AG09319 (cell line): ENCODE data around the gene BAG3.

Source experiments
- DNase-seq: peaks from one replicate; pipeline ENCODE4 v3.0.0-alpha.2; 2010; ENCODE audit warnings: low read depth; ENCODE audit errors: extremely low read depth
- TF ChIP-seq, protein P1 (sequence below): IDR thresholded peaks from 2 replicates; pipeline ENCODE4 v1.5.1; 2011; ENCODE audit warnings: low read depth, mild to moderate bottlenecking, inconsistent platforms, low read length, moderate library complexity

Gene BAG3

GRCh38 chr10:119667562-119668328 lies 16.6 kb downstream of the BAG3 start:
- DNase-seq: peak; percentile 92
- TF ChIP-seq, protein P1, sequence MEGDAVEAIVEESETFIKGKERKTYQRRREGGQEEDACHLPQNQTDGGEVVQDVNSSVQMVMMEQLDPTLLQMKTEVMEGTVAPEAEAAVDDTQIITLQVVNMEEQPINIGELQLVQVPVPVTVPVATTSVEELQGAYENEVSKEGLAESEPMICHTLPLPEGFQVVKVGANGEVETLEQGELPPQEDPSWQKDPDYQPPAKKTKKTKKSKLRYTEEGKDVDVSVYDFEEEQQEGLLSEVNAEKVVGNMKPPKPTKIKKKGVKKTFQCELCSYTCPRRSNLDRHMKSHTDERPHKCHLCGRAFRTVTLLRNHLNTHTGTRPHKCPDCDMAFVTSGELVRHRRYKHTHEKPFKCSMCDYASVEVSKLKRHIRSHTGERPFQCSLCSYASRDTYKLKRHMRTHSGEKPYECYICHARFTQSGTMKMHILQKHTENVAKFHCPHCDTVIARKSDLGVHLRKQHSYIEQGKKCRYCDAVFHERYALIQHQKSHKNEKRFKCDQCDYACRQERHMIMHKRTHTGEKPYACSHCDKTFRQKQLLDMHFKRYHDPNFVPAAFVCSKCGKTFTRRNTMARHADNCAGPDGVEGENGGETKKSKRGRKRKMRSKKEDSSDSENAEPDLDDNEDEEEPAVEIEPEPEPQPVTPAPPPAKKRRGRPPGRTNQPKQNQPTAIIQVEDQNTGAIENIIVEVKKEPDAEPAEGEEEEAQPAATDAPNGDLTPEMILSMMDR: peak; percentile 44

DNA sequence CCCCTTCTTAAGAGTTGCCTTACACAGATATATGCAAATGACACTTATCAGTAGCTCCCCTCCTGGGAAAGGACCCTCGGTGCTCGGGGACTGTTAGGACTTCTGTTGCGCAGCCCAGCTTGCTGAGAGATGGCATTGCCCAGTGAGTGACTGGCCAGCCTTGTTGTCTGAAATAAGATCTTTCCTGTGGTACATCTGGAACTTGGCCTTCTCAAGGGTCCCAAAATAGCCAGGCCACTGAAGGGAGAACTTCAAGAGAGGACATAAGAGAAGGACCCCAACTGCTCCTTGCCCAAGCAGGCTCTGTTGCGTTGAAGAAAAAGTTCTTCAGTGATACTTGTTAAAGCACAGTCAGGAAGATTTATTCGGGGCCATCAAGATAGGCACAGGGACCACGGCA lies 17.3 kb downstream of the BAG3 start:
- TF ChIP-seq, protein P1: no peak

DNA sequence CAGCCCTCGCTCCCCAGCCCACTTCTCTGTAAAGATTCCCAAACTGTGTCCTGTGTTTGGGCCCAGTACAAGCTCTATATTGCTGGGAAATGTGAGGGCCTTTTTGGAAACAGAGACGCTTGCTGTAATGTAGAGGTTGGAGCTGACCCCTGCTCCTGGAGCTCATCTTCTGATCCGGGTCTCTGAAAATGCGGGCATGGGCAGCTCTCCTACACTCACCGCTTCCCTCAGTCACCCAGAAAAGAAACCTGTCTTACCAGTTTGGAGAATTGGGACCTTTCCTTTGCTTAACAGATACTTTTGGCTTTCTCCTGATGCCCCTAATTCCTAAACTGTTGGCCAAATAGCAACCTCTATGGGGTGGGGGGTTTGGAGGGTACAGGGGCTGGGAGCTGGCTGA lies 18.2 kb downstream of the BAG3 start:
- TF ChIP-seq, protein P1: no peak
- DNase-seq: no peak

More for the DNA sequence above, 17.3 kb downstream of the BAG3 start:
- no peak for DNase-seq

DNA sequence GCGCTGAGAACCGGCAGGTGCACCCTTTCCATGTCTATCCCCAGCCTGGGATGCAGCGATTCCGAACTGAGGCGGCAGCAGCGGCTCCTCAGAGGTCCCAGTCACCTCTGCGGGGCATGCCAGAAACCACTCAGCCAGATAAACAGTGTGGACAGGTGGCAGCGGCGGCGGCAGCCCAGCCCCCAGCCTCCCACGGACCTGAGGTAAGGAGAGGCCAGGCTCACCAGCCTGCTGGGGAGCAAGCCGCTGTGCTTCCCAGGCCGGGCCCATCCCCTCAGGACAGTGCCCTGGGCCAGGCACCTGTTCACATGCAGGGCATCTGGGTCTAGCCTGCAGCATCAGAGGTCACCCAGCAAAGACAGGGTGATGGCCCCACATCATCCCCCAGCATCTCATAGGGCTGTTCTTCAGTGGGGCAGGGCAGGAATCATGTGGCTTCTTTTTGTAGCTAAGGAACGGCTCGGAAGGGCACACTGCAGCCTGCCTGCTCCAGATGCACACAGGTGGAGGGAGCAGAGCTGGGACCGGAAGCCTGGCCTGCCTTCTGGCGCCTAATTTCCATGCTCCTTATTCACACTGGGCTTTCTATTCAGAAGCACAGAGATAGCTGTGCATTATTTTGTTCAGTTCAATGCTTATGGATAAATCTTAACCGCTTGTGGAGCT lies 18.9 kb downstream of the BAG3 start:
- TF ChIP-seq, protein P1: no peak
- no peak for DNase-seq

GRCh38 chr10:119670717-119671116 lies 19.5 kb downstream of the BAG3 start:
- TF ChIP-seq, protein P1: no peak
- no peak for DNase-seq

DNA sequence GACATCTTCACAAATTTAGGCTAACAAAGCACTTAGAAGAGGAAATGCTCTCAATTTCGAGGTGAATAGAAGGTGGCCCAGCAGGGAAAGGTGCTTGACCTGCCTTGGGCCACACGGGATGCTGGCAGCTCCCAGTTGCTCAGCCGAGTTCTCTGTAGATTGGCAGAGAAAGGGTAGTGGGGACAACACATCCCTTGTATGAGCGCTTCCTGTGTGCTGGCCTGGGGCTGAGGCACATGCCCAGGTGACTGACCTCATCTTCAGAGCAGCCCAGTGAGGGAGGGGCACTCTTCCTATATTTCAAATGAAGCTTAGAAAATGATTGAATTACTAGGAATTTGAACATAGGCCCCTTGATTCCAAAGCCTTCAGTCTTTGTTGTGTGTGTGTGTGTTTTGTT lies 20.2 kb downstream of the BAG3 start:
- no peak for DNase-seq
- TF ChIP-seq, protein P1: no peak

GRCh38 chr10:119672291-119672690 lies 21.1 kb downstream of the BAG3 start:
- DNase-seq: no peak
- TF ChIP-seq, protein P1: no peak
